GM19043 (cell line): ENCODE measurements around the gene TMEM18.
A peak's percentile ranks its signal among the peaks of the same experiment; 100 is the strongest.
"Not testable (repeated sequence)": the region's sequence is repeated elsewhere in the genome, so short reads cannot be mapped to it uniquely, and the experiment has no call there.

Experiments used
- ATAC-seq: cut with Tn5 transposase; IDR thresholded peaks from one replicate; pipeline ENCODE4 v1.9.1; 2021; ENCODE audit warnings: low read depth; ENCODE audit not compliant: unreplicated experiment

TMEM18 gene

DNA sequence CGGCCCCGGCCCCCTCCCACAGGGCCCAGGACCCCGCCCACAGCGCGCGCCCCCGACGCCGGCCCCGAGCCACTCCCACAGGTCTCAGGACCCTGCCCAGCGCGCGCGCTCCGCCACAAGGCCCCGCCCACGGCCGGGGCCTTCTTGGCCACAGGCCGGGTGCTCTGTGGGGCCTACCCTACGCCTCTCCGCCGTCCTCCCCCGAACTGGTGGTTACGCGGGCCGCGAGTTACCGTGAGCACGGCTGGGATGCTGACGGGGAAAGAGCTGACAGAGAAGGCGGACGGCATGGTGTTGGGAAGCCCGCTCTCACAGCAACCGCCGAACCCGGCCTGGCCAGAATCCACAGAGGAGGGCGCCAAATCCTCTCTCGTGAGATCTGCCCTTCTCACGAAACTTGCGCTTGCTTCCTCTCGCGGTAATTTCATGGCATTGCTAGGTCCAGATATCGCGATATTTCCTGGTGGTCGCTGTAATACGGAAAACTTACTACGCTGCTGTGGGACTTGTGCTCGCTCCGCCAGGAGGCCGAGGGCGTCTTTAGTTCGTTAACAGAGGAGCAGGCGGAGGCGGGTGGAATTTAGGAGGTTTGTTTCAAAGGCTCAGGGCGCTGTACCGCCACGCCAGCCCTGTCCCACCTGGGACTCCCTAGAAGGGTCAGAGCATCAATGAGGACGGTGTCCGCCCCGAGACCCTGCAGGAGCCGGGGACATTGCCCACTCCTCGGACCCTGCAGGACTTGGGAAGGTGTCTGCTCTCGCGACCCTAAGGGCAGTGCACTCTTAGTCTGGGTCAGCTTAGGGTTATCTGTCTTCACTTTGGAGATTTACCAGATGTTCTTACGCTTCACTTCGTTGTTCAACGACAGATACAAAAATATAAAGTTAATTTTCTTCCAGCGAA, at the start of gene TMEM18:
Gene TMEM18, minus strand, starts transcription at position 351 of the 903 bp plus-strand sequence. Its CDS starts 61 bp downstream, at position 290.
- ATAC-seq, result peak; percentile 42

DNA sequence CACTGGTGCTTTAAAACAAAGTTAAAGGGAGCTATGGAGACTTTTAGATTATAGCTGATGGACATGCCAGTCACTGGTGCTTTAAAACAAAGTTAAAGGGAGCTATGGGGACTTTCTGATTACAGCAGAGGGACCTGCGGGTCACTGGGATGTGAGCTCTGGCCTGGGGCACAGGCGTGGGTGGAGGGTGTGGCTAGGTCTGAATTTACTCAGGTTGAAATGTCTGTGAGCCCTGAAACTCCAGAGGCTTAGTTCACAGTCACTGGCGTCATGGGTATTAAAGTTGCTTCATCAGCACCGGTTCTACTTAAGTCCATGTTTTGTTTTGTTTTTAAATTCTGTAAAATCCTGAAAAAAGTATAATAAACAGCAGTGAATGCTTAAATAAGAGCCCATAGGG, 49.0 kb upstream of the TMEM18 start:
- peak; percentile 45 for ATAC-seq

DNA sequence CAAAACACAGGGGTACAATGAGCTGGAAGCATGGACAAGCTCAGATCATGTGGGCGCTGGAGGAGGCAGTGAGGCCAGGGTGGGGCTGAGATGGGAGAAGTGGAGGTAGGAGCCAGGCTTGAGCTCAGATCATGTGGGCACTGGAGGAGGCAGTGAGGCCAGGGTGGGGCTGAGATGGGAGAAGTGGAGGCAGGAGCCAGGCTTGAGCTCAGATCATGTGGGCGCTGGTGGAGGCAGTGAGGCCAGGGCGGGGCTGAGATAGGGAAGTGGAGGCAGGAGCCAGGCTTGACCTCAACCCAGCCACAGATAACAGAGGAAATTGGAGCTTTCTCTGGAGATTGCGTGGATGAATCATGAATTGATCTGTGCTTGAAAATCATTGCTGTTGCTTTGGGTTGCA, 48.3 kb upstream of the TMEM18 start:
- no peak for ATAC-seq

DNA sequence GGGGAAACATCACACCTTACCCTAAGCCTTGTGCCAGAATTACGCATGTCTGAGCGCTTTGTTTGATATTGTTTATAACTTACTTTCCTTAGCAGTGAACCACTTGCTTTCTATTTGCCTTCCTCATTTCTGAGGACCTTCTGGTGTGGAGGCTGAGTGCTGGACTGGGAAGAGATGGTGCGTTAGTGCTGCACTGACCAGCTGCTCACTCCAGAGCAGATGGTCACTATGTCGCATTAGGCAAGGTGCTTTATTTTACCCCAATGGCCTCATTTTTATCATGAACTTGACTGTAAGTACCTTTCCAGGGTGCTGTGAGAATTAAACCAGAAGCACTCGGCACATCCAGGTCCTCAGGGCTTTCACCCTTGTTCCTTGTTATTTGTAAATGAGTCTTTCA, 46.6 kb upstream of the TMEM18 start:
- no peak for ATAC-seq

DNA sequence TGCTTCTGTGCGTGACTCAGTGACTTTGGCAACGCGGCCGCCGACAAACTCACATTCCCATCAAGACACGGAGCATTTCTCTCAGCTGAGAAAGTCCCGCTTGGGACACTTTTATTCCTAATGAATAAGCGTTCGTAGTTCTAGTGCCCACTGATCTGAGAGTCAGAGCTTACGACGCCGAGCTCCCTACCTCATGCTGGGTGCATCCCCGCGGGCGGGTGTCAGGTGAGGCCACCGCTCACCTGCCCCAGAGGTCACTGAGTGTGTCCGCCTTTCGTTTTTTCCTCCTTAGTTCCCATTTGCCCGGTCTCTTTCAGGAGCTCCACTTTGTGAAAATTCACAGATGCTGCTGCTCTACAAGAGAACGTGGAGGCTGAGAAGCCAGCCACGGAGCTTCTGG, 43.6 kb upstream of the TMEM18 start:
- no peak for ATAC-seq

DNA sequence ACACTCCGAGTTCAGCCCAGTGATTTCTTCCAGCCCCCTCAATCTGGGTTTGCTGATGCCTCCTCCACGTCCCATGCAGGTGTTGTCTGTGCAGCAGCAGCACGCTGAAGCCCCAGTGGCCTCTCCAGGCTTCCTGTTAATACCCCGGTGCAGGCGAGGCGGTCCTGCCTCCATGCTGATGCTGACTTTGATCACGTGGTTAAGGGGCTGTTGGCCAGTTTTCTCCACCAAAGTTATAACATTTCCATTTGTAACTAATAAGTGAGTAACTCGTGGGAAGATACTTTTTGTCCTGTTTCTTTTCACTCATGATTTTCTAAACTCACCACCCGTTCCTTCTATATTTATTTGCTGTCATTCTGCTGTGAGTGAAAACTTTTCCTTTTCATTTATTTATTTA, 42.5 kb upstream of the TMEM18 start:
- no peak for ATAC-seq

DNA sequence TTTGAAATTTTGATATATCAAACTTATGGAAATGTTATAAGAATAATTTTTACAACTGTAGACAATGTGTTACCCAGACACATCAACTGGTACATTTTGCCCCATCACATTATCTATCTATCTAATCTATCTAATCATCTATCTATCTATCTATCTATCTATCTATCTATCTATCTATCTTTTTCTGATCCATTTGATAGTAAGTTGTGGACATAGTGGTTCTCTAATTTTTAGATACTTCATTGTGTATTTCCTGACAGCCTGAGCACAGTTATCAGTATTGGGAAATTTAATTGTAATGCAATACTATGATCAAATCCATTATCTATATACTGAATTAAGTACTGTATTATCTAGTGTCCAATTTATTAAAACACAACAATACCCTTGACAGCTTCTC, 42.0 kb upstream of the TMEM18 start:
- no peak for ATAC-seq

DNA sequence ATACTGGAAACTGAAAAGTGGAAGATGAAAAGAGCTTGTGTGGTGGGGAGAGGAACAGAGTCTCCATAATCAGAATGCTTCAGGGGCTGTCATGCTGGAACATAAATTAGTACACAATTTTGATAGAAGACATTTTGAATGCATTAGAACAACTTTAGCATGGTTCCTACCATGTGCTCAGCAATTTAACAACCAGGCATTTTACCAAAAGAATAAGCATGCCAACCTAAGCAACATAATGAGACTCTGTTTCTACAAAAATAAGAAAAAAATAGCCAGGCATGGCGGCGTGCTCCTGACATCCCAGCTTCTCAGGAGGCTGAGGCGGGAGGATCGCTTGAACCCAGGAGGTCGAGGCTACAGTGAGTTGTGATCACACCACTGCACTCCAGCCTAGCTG, 40.5 kb upstream of the TMEM18 start:
- no peak for ATAC-seq

DNA sequence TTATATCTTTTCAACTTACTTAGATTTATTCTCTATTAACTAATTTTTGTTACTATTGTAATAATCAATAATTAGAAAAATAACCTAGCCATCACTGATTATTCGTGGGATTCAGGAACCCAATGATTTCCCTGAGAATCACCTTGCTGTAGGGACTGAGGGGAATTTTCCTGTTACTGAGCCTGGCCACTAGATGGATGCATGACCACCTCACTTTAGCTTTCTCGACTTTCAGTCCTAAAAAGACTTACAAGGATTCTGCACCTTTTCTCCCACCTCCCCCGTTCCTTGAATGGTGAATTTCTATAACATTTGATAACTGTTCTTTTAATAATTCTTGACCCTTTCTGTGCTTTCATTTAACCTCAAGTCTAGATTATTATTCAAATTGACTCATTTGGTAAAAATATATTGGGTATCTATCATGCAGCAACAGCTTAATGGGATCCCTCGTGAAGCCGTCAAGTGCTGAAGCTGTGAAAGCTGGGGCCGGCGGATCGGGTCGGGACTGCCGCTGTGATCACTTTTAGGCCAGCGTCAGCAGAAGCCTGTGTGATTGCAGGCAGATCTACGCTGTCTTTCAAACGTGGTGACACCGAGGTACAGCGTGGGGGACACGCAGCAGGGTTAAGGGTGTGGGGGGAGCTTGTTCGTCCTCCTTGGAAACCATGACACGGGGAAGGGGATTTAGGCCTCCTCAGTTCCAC, 38.8 kb upstream of the TMEM18 start:
- no peak for ATAC-seq

DNA sequence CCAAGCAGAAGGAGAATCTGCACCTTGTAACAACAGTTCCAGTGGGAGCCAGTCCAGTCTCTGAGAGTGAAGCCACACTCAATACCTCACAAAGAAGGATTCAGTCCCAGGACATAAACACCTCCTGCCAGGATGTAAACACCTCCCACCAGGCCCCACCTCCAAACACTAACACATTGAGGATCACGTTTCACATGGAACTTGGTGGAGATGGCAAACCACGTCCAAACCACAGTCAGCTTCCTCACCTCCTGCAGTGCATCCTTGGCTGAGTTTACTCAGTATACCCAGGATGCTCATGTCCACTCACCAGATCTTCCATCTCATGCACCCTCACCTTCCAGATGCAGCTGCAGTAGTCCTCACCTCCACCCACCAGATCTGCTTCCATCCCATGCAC, 37.8 kb upstream of the TMEM18 start:
- no peak for ATAC-seq

DNA sequence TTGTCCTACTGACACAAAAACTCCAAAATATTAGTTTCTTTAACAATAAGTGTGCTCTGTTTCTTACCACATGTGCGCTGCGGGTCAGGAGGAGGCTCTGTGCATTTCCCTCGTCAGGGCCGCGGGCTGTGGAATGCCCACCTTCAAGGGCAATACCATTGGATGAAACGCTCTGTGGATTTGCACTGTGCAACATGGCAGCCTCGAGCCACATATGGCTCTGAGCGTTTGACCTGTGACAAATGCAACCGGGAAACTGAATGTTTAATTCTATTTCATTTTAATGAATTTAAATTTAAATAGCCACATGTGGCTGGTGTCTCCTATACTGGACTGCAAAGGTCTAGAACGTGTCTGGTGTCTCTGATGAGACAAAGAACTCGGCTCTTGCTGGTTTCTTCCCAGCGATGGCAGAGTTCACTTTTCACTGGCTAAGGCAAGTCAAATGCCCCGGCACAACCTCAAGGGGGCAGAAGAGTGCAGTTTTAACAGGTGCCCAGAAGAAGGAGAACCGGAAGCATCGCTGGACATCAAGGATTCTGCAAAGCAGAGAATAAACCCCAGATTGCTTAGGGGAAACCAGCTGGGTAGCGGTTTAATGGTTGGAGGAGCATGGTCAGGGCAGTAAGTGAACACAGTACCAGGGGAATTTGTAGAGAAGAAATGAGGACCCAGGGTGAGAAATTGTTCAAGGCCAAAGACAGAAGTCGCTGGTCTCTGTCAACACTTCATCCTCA, 37.0 kb upstream of the TMEM18 start:
- peak; percentile 98 for ATAC-seq

DNA sequence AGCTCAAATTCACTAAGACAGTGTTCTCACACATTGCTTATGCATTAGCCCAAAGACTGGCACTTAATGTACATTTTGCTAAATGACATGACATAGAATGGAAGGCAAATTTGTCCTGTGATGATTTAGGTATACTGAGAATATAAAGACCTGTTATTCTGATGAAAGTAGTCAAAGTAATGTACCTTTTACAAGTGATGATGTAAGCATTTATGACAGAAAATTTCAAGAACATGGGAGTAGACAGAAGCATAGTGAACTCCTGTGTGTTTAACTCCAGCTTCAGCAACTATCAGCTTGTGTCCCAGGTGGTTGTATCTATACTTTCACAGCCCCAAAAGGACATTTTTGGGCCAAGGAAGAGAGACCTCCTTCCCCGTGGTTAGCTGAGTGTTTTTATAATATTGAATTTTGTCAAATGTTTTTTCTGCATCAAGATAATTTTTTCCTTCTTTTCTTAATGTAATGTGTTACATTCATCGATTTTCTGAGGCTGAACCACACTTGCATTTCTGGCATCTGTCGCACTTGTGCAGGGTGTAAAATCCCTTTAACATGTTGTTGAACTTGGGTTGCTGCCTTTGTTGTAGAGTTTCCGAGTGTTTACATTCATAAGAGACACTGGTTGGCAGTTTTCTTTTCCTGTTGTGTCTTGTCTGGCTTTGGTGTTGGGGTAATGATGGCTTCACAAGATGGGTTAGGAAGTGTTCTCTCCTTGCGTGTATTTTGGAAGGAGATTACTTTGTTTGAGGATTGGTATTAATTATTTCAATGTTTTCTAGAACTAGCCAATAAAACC, 33.9 kb upstream of the TMEM18 start:
- ATAC-seq, result no peak

DNA sequence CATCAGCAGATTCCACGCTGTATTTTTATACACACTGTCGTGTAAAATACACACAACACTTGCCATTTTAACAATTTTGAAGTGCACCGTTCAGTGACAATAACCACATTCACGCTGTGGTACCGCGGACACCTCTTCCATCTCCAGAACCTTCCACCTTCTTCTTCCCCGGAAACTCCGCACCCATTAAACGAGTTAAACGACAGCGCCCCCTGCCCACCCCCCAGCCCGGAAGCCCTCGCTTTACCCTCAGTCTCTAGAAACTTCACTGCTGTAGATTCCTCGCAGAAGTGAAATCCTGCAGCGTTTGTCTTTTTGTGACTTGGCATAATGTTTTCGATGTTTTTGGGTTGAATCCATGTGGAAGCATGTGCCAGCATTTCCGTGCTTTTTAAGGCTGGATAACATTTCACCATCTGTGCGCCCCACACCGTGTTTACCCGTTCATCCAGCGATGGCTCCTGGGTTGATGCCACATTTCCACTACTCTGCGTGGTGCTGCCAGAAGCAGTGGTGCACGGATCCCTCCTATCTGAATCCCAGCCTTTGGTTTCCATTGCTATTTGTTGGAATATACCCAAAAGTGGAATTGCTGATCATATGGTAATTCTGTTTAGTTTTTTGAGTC, 32.0 kb upstream of the TMEM18 start:
- ATAC-seq, result no peak

DNA sequence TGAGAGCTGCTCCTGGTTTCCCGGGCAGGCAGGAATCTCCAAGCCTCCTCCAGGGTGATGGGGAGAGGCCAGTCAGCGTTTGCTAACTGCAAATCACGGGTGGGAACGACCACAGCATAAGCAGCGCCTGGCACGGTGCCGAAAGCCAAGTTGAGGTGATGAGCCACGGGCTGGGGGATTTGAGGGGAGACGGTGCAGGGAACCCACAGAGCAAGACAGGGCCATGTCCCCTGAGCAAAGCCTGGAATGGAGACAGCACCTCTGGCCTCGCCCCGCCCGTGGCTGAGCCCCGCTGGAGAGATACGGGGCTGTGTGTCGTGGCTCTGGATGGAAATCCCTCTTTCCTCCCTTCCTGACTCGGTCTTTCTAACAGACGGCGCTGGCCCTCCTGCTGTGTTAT, 31.5 kb upstream of the TMEM18 start:
- ATAC-seq, result no peak

DNA sequence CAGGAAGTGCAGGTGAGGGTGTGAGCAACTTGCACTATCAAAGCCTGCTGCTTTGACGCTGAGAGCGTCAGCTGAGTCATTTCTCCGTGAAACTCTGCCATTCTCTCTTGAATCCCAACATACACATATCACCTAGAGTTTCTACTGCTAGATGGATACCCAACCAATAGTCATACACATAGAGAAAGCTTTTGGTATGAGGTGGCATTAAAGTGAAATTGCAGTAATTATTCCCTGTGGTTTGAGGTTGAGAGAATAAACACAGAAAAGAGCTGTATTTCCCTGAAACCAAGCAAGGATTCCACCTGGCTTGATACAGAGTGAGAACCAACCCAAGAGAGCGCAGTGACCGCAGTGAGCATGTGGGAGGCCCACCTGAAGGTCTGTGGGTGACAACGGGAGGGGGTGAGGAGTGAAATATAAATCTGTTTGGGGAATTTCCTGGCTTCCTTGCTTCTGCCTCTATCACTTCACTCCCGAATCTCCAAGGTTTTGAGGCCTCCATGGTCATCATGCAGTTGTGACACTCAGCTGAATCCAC, 28.8 kb upstream of the TMEM18 start:
- peak; percentile 95 for ATAC-seq

DNA sequence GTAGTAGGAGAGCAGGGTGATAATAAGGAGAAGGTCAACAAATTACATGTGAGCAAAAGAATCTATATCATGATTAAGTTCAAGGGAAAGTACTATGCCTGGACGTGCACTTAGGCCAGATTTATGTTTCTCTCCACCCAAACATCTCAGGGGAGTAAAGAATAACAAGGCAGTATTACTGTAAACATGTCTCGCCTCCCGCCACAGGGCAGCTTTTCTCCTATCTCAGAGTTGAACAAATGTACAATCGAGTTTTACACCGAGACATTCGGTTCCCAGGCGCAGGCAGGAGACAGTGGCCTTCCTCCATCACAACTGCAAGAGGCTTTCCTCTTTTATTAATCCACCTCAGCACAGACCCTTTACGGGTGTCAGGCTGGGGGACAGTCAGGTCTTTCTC, 25.6 kb upstream of the TMEM18 start:
- not testable (repeated sequence) for ATAC-seq

DNA sequence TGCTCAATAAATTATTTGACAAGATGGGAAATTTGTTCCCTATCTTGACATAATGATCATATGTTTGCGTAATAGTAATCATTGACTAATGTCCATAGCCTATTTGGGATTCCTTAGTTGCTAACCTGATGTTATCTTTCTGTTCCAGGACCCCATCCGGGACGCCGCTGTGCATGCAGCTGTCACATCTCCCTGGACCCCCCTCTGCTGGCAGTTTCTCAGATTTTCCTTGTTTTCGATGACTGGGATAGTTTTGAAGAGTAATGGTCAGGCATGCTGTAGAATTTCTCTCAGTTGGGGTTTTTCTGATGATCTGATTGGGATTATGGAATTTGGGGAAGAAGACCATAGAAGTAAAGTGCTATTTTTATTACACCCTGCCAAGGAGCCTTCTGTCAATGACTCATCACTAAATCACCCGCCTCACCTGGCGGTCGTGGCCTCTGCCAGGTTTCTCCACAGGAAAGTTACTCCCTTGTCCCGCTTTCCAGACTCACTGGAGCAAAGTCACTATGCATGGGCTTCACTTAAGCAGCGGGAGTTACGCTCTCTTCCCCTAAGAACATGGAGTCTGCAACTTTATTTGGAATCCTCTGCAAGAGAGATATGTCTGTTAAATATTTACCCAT, 19.9 kb upstream of the TMEM18 start:
- no peak for ATAC-seq

DNA sequence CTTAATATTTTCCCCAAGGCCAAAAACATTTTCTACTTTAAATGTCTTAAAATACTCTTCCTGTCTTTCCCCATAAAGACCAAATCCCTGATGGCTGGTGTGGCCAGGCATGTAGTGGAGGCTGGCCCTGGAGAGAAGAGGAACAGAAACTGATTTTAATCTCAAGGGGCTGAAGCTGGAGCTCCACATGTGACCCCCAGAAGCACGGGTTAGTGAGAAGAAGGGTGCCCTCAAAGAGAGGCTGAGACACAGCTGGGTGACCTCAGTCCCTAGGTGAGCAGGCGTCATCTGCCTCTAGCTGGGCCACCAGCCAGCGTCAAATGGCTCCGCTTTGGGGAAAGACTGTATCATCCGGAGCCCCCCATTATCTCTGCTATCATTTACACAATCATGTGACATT, 19.3 kb upstream of the TMEM18 start:
- ATAC-seq, result peak; percentile 98

DNA sequence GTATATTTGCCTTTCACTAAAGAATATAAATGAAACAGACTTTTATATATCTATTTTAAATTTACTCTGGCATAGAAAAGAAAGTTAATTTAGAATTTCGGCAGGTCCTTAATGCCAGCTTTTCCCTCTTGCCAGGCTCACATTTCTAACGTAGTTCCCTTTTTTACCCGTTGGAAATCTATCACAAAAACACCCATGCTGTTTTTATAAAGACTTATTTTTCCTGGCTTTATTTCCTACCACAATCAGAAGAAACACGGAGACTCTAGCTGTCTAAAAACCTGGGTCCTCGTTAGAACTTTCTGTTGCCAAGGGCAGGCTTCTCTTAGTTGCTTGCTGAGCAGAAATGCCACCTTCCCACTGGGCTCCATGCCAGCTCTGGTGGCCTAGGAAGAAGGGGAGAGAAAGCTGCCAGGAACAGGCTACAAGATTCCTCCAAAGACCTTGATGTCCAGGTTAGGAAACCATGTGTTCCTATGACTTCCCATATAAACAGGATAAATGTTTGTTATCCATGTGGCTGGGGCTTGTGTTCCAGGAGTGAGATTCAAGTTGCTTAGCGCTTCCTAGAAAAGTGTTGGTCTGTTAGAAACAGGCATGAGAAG, 17.8 kb upstream of the TMEM18 start:
- no peak for ATAC-seq
